Measurements from ENCODE around the gene KCTD17.

DNA sequence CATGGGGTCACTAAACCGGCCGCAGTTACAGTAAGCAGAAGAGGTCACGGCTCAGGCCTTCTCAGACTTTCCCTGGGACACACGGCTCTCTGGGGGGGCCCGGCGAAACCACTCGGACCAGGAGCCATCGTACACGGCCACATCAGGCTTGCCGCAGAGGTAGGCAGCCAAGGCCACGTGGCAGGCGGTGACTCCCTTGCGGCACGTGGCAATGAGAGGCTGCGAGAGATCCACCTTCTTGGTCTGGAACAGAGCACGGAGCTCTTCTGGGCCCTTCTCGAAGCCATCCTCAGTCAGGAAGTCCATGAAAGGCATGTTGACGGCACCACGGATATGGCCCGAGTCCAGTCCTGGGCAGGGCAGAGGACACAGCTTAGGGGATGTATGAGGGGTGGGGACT lies 40.6 kb upstream of the KCTD17 start:
- TF ChIP-seq, protein P1, sequence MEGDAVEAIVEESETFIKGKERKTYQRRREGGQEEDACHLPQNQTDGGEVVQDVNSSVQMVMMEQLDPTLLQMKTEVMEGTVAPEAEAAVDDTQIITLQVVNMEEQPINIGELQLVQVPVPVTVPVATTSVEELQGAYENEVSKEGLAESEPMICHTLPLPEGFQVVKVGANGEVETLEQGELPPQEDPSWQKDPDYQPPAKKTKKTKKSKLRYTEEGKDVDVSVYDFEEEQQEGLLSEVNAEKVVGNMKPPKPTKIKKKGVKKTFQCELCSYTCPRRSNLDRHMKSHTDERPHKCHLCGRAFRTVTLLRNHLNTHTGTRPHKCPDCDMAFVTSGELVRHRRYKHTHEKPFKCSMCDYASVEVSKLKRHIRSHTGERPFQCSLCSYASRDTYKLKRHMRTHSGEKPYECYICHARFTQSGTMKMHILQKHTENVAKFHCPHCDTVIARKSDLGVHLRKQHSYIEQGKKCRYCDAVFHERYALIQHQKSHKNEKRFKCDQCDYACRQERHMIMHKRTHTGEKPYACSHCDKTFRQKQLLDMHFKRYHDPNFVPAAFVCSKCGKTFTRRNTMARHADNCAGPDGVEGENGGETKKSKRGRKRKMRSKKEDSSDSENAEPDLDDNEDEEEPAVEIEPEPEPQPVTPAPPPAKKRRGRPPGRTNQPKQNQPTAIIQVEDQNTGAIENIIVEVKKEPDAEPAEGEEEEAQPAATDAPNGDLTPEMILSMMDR (IDR thresholded peaks at IDR 0.05), result no peak
- TF ChIP-seq POLR2A (IDR thresholded peaks at IDR 0.05), result no peak
